Karpas-422 (cell line): ENCODE measurements around the gene TBC1D20. TPM values are rescaled to one million over a fixed set of nuclear protein-coding genes. Genes with fewer than 3 reads are reported as not detected.

Source experiments
- DNase-seq: peaks from one replicate; pipeline ENCODE4 v3.0.0-alpha.2; 2015
- H2AFZ ChIP-seq: fragments of 200-600 bp; sonication (generic); 2 replicates; pipeline ENCODE4 v1.6.1; 2014; ENCODE audit warnings: antibody characterized with exemption, low read length, mixed read lengths
- H3K27ac ChIP-seq: fragments of 200-600 bp; sonication (generic); 2 replicates; pipeline ENCODE4 v1.5.1; 2014; ENCODE audit warnings: mild to moderate bottlenecking, low read length, moderate library complexity
- H3K27me3 ChIP-seq: fragments of 200-600 bp; sonication (generic); 2 replicates; pipeline ENCODE4 v1.6.1; 2014; ENCODE audit warnings: low read length, mixed read lengths
- H3K36me3 ChIP-seq: fragments of 200-600 bp; sonication (generic); 2 replicates; pipeline ENCODE4 v1.6.1; 2014; ENCODE audit warnings: low read length, mixed read lengths; ENCODE audit not compliant: insufficient read depth
- H3K4me1 ChIP-seq: fragments of 200-600 bp; sonication (generic); 2 replicates; pipeline ENCODE4 v1.6.1; 2014; ENCODE audit warnings: mild to moderate bottlenecking, low read length, mixed read lengths
- H3K4me2 ChIP-seq: fragments of 200-600 bp; sonication (generic); 2 replicates; pipeline ENCODE4 v1.6.1; 2014; ENCODE audit warnings: low read length, low read depth, mild to moderate bottlenecking; ENCODE audit not compliant: poor library complexity, severe bottlenecking
- H3K4me3 ChIP-seq: fragments of 200-600 bp; sonication (generic); 2 replicates; pipeline ENCODE4 v1.5.1; 2014; ENCODE audit warnings: mild to moderate bottlenecking, antibody characterized with exemption, low read length, mixed read lengths
- H3K79me2 ChIP-seq: fragments of 200-600 bp; sonication (generic); 2 replicates; pipeline ENCODE4 v1.6.1; 2014; ENCODE audit warnings: mild to moderate bottlenecking, low read length, mixed read lengths
- H3K9ac ChIP-seq: fragments of 200-600 bp; sonication (generic); 2 replicates; pipeline ENCODE4 v1.6.0; 2014; ENCODE audit warnings: low read length
- H3K9me2 ChIP-seq: fragments of 200-600 bp; sonication (generic), shearing (Covaris generic); replicated peaks from 2 replicates; pipeline ENCODE4 v1.6.0; 2014; ENCODE audit warnings: mild to moderate bottlenecking, low read length, moderate library complexity; ENCODE audit not compliant: insufficient read depth
- H3K9me3 ChIP-seq: fragments of 300-700, 200-600 bp; sonication (generic); 2 replicates; pipeline ENCODE4 v1.6.1; 2014; ENCODE audit warnings: low read length, mixed read lengths
- H4K20me1 ChIP-seq: fragments of 200-600 bp; sonication (generic); 2 replicates; pipeline ENCODE4 v1.6.1; 2014; ENCODE audit warnings: mild to moderate bottlenecking, antibody characterized with exemption, low read length, low read depth; ENCODE audit not compliant: insufficient read depth
- total RNA-seq: library from RNA; depleted of rRNA; stranded (reverse); fragments of >200 nt; shearing (Covaris generic); gene quantifications from 2 replicates; pipeline ENCODE4 v1.2.3, GENCODE V29; 2014; ENCODE audit warnings: low replicate concordance

TBC1D20 gene
- total RNA-seq, 1 experiment from 2014 or later: 26.1 TPM

DNA sequence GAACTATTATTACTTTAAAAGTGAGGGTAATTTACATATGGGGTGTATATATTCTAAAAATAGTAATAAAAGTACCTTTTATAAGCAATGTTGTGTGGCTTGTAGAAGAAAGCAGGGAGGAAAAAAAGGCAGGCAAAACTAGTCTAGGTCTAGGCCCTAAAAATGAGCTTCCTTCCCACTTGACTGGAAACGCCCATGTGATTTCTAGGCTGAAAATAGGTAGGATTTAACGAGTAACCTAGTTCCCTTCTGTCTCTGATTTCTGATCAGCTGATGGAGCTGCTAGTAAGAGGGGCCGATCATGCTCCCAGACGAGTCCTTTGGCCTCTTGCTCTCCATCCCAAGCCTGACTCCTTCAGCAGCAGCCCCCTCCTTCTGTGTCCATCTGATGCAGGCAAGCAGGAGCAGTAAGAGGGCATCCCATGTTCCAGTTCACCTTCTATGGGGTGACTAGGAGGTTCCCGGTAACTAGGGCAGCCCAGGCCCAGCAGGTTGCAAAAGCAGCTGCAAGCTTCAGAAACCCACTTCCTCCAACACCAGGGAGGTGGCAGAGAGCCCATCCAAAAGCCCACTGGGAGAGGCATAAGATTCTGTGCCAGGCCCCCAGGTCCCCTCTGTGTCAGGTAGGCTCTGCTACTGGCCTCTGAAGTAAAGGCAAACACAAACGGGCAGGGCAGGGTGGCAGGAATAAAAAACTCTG is 24.4 kb downstream of the TBC1D20 start:
- Histone ChIP-seq H3K36me3 (peaks cover 30% of the 10 kb centered on the region; the same call in 1 of the 2 replicates), H3K27me3 (no peaks in the 10 kb centered on the region), H4K20me1 (no peaks in the 10 kb centered on the region), H3K4me2 (no peak overlapping the region), H3K79me2 (no peaks in the 10 kb centered on the region), H3K9me3 (no peaks in the 10 kb centered on the region), H3K4me3 (no peak overlapping the region), H3K4me1 (peaks cover 30% of the 10 kb centered on the region), H3K9ac (peak overlapping the region; percentile 30; the same call in 1 of the 2 replicates), H2AFZ (no peak overlapping the region), H3K27ac (peak overlapping the region; percentile 33), H3K9me2 (no peaks in the 10 kb centered on the region)
- no peak for DNase-seq

DNA sequence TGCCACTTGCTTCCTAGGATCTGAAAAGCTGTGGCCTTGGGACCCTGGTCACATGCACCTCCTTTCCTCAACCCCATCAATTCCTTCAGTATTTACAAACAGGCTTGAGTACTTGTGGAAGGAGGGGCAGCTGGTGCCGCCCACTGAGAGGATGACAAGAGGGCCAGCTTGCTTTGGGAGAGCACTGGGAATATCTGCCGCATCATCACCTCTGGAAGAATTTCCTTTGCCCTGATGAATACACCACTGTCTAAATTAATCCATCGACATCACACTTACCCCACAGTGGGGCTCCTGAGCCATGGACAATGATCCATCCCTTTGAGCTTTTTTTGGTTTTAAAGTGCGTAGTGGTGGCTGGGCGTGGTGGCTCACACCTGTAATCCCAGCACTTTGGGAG is 25.9 kb downstream of the TBC1D20 start:
- H3K79me2 ChIP-seq: no peaks in the 10 kb centered on the region
- no peaks in the 10 kb centered on the region for H3K9me3 ChIP-seq
- H3K27me3 ChIP-seq: no peaks in the 10 kb centered on the region
- no peak overlapping the region for H3K4me2 ChIP-seq
- peaks cover 25% of the 10 kb centered on the region; the same call in 1 of the 2 replicates for H3K36me3 ChIP-seq
- no peak overlapping the region for H3K4me3 ChIP-seq
- H3K4me1 ChIP-seq: peaks cover 30% of the 10 kb centered on the region
- no peaks in the 10 kb centered on the region for H3K9me2 ChIP-seq
- H3K9ac ChIP-seq: no peak overlapping the region
- H2AFZ ChIP-seq: no peak overlapping the region
- no peak for DNase-seq
- H3K27ac ChIP-seq: no peak overlapping the region
- no peaks in the 10 kb centered on the region for H4K20me1 ChIP-seq

DNA sequence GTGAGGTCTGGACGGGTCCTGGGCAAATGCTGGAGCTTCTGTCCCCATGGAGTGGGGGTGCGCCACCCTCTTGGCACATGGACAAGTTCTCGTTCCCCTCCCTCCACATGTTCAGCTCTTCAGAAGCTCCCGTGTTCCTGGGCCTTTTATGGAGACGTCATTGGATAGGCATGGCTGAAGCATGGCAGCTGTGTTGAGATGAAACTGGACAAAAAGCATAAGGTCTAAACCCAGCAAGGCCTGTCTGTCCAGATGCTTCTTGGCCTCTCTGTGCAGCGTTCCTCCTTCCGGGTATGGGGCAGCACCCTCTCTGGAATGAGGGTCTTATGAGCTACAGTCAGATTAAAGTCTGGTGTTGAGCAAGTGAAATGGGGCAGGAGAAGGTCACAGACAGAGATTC is 26.8 kb downstream of the TBC1D20 start:
- Histone ChIP-seq H4K20me1 (no peaks in the 10 kb centered on the region), H3K27ac (no peak overlapping the region), H3K36me3 (peaks cover 20% of the 10 kb centered on the region; the same call in 1 of the 2 replicates), H3K9me3 (no peaks in the 10 kb centered on the region), H3K27me3 (no peaks in the 10 kb centered on the region), H3K4me1 (peaks cover 30% of the 10 kb centered on the region), H2AFZ (no peak overlapping the region), H3K4me3 (no peak overlapping the region), H3K9ac (no peak overlapping the region), H3K4me2 (no peak overlapping the region), H3K9me2 (no peaks in the 10 kb centered on the region), H3K79me2 (no peaks in the 10 kb centered on the region)
- DNase-seq: no peak

DNA sequence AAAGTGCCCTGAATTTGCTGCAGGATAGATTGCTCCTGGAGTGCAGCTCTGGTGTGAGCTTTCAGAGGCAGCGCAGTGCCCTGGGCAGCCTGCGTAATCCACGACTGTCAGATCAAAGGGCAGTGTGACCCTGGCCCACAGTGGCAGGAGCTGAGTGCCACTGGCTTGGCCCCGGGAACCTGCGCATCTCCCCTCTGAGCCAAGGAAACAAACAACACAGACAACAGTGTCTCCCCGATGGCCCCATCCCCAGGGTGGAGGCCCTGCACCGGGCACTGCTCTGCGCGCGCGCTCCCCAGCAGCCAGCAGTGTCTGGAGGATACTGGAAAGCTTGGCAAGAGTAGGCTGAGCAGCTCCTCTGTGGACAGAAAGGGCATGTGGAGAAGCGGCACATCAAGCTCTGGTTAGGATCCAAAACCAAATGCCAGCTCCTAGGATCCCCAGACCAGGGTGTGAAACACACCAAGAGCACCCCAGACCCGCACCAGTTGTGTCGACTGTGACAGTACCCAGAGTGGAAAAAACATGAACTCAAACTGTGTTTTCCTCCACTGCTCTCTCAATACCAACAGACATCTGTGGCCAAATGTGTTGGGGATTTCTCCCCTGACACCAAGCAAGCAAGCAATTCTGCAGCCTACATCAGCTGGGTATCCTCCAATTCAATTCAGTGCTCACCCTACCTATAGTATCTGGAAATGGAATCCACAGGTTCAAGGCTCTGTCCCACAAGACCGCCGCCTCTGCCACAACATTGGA is 27.5 kb downstream of the TBC1D20 start:
- no peaks in the 10 kb centered on the region for H4K20me1 ChIP-seq

DNA sequence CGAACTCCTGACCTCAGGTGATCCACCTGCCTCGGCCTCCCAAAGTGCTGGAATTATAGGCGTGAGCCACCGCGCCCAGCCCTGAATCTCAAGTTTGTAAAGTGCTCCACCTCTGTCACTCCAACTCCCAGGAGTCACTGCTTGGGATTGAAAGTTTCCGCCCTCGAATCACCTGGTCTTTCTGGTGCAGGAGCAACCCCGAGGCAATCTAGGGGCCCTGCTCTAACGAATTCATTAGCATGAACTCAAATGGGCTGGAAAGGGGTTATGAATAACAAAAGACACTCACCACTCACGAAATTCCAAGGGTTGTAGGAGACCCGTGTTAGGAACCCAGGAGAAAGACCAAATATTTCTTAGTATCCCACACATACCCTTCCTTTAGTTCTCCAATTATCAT is 28.1 kb downstream of the TBC1D20 start:
- Histone ChIP-seq H4K20me1 (no peaks in the 10 kb centered on the region), H3K27ac (no peak overlapping the region), H3K4me1 (peaks cover 30% of the 10 kb centered on the region), H3K4me3 (no peak overlapping the region), H3K4me2 (no peak overlapping the region), H3K9me2 (no peaks in the 10 kb centered on the region), H2AFZ (no peak overlapping the region), H3K79me2 (no peaks in the 10 kb centered on the region), H3K9me3 (no peaks in the 10 kb centered on the region), H3K36me3 (peaks cover 13% of the 10 kb centered on the region; the same call in 1 of the 2 replicates), H3K27me3 (no peaks in the 10 kb centered on the region), H3K9ac (no peak overlapping the region)
- DNase-seq: no peak

More for the DNA sequence above, 27.5 kb downstream of the TBC1D20 start:
- Histone ChIP-seq H2AFZ (no peak overlapping the region), H3K36me3 (peaks cover 14% of the 10 kb centered on the region; the same call in 1 of the 2 replicates), H3K9me2 (no peaks in the 10 kb centered on the region), H3K27ac (no peak overlapping the region), H3K9me3 (no peaks in the 10 kb centered on the region), H3K9ac (no peak overlapping the region), H3K4me2 (no peak overlapping the region), H3K79me2 (no peaks in the 10 kb centered on the region), H3K4me1 (peaks cover 30% of the 10 kb centered on the region), H3K27me3 (no peaks in the 10 kb centered on the region), H3K4me3 (no peak overlapping the region)
- DNase-seq: no peak

DNA sequence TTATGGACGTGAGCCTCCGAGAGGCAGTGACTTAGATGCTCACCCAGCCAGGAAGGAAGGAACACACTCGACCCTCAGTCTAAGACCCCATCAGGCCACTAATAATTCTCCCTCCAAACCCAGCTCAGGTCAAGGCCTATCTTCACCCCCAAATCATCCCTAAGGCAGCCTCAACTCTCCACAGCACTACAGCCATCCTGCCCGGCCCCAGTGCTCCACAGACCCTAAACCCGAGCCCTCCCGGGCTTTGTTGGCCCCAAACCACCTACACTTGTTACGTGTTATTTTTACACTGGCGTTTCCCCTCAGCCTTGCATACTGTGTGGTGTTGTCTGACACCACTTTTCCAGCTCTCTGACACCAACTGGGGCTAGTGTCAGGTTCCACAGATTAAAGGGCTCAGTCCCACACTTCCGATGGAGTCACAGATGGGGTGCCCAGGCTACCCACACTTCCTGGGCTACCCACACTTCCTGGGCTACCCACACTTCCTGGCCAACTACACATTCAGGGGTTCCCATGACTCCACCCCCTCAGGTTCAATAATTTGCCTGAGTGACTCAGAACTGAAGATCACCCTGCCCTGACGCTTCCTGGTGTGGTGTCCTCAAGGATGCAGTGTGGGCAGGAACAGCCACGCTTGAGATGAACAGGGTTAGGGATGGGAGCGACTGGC is 28.9 kb downstream of the TBC1D20 start:
- Histone ChIP-seq H3K36me3 (peaks cover 10% of the 10 kb centered on the region; the same call in 1 of the 2 replicates), H3K9ac (peak overlapping the region; percentile 8; the same call in 1 of the 2 replicates), H4K20me1 (no peaks in the 10 kb centered on the region), H3K4me1 (peaks cover 25% of the 10 kb centered on the region), H3K79me2 (no peaks in the 10 kb centered on the region), H2AFZ (no peak overlapping the region), H3K27me3 (no peaks in the 10 kb centered on the region), H3K4me2 (peak overlapping the region; percentile 11), H3K9me3 (no peaks in the 10 kb centered on the region), H3K27ac (peak overlapping the region; percentile 68), H3K9me2 (no peaks in the 10 kb centered on the region), H3K4me3 (no peak overlapping the region)
- DNase-seq: peak; percentile 77

DNA sequence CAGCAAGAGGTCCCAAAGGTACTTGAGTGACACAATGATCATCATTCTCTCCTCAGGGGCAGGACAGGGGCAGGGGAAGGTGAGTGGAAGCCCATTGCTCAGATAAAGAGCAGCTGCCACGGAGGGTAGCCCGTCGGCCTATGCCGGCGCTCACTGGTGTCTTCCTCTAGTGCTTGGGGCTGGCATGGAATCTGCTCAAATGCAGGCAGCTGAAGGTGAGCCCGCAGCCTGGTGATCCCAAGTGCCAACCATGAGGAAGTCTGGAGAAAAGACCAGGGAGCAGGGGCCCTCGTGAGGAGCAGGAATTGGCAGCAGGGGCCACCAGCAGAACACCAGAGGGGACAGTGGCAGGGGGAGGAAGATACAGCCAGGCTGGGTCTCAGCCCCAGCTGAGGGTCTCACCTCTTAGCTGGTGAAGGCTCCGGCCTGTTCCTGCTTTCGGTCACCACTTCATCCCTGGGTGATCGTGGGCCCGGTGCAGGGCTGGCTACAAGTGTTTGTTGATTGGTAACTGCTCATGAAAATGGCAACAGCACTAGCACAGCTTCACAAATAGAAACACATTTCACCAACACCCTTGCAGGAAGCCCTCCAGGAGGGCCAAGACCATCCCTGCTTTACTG is 29.5 kb downstream of the TBC1D20 start:
- H3K4me2 ChIP-seq: no peak overlapping the region
- H3K4me1 ChIP-seq: peaks cover 18% of the 10 kb centered on the region

More for the DNA sequence above, 29.5 kb downstream of the TBC1D20 start:
- no peak for DNase-seq
- peak overlapping the region; percentile 68 for H3K27ac ChIP-seq
- no peaks in the 10 kb centered on the region for H3K27me3 ChIP-seq
- no peaks in the 10 kb centered on the region for H4K20me1 ChIP-seq
- H3K36me3 ChIP-seq: peaks cover 6% of the 10 kb centered on the region; the same call in 1 of the 2 replicates
- no peaks in the 10 kb centered on the region for H3K79me2 ChIP-seq
- H3K9me2 ChIP-seq: no peaks in the 10 kb centered on the region
- no peak overlapping the region for H3K4me3 ChIP-seq
- no peak overlapping the region for H2AFZ ChIP-seq
- no peaks in the 10 kb centered on the region for H3K9me3 ChIP-seq
- peak overlapping the region; percentile 8; the same call in 1 of the 2 replicates for H3K9ac ChIP-seq
